Fibroblast of lung (primary cell): ENCODE data around the gene INO80C. TPM values are rescaled to one million over a fixed set of nuclear protein-coding genes. Genes with fewer than 3 reads are reported as not detected.

Experiments
- DNase-seq, 2 donors: peaks; one replicate each; pipeline versions ENCODE4 v3.0.0 to v3.0.0-alpha.2; 2010; ENCODE audit warnings: low read depth in 2 of 2
- H2AFZ ChIP-seq: 2 replicates; pipeline ENCODE4 v1.5.1; 2012; ENCODE audit warnings: low read length, control low read depth, inconsistent platforms
- H3K27ac ChIP-seq: 2 replicates; pipeline ENCODE4 v1.5.1; 2011; ENCODE audit warnings: low read length, control low read depth; ENCODE audit not compliant: insufficient read depth
- H3K27me3 ChIP-seq: 2 replicates; pipeline ENCODE4 v1.5.1; 2011; ENCODE audit warnings: mild to moderate bottlenecking, low read length; ENCODE audit not compliant: control insufficient read depth, insufficient read depth
- H3K36me3 ChIP-seq: 2 replicates; pipeline ENCODE4 v1.5.1; 2011; ENCODE audit warnings: low read length; ENCODE audit not compliant: control insufficient read depth, insufficient read depth
- H3K4me1 ChIP-seq: 2 replicates; pipeline ENCODE4 v1.5.1; 2011; ENCODE audit warnings: low read length; ENCODE audit not compliant: control insufficient read depth, insufficient read depth; ENCODE audit errors: extremely low read depth
- H3K4me2 ChIP-seq: 2 replicates; pipeline ENCODE4 v1.5.1; 2011; ENCODE audit warnings: low read length, control low read depth; ENCODE audit not compliant: insufficient read depth; ENCODE audit errors: extremely low read depth
- H3K4me3 ChIP-seq, 4 experiments: fragments of 200-600 bp in 1 of 4; sonication (generic) in 1 of 4; replicated peaks in 1 of 4; 2 replicates each; pipeline ENCODE4 v1.5.1; 2011 to 2016; ENCODE audit warnings: low read length in 4 of 4, low read depth in 3 of 4, mild to moderate bottlenecking in 3 of 4, control low read depth in 2 of 4, inconsistent platforms in 1 of 4, mixed read lengths in 1 of 4; ENCODE audit not compliant: insufficient read depth in 1 of 4; ENCODE audit errors: control extremely low read depth in 1 of 4
- H3K79me2 ChIP-seq: 2 replicates; pipeline ENCODE4 v1.5.1; 2012; ENCODE audit warnings: mild to moderate bottlenecking, low read length, inconsistent platforms; ENCODE audit not compliant: control insufficient read depth, insufficient read depth
- H3K9ac ChIP-seq: 2 replicates; pipeline ENCODE4 v1.5.1; 2011; ENCODE audit warnings: mild to moderate bottlenecking, low read length, control low read depth; ENCODE audit not compliant: insufficient read depth
- H3K9me3 ChIP-seq: 2 replicates; pipeline ENCODE4 v1.5.1; 2012; ENCODE audit warnings: low read depth, low read length; ENCODE audit not compliant: control insufficient read depth, insufficient read depth
- H4K20me1 ChIP-seq: 2 replicates; pipeline ENCODE4 v1.5.1; 2011; ENCODE audit warnings: low read length; ENCODE audit not compliant: control insufficient read depth, insufficient read depth; ENCODE audit errors: extremely low read depth
- EZH2 ChIP-seq: IDR thresholded peaks from 2 replicates; pipeline ENCODE4 v1.5.1; 2012; ENCODE audit warnings: low read length, control low read depth, mild to moderate bottlenecking; ENCODE audit errors: missing control alignments
- polyA plus RNA-seq, 2 donors: library from polyadenylated mRNA; depleted of rRNA in 1 of 2; stranded (reverse) in 1 of 2; unstranded in 1 of 2; fragments of >200 nt; gene quantifications; 2 replicates each; pipeline ENCODE4 v1.2.1, GENCODE V29; 2011 to 2012; ENCODE audit warnings: missing spikeins in 1 of 2
- total RNA-seq: library from RNA; depleted of rRNA; stranded (reverse); fragments of >200 nt; gene quantifications from 2 replicates; pipeline ENCODE4 v1.2.1, GENCODE V29; 2014
- TF ChIP-seq, protein P1 (sequence below), 2 donors: IDR thresholded peaks in 1 of 2; conservative IDR thresholded peaks in 1 of 2; 1 replicate in 1 of 2; 2 replicates in 1 of 2; pipeline ENCODE4 v1.5.1; 2011 to 2012; ENCODE audit warnings: low read length in 2 of 2, control low read depth in 1 of 2, inconsistent platforms in 1 of 2, low read depth in 1 of 2, mild to moderate bottlenecking in 1 of 2

The INO80C gene
- total and polyA plus RNA-seq, 2 donors (not counting 1 experiment from before 2014, with no cell fraction given) = 3.1 to 9.4 TPM

DNA sequence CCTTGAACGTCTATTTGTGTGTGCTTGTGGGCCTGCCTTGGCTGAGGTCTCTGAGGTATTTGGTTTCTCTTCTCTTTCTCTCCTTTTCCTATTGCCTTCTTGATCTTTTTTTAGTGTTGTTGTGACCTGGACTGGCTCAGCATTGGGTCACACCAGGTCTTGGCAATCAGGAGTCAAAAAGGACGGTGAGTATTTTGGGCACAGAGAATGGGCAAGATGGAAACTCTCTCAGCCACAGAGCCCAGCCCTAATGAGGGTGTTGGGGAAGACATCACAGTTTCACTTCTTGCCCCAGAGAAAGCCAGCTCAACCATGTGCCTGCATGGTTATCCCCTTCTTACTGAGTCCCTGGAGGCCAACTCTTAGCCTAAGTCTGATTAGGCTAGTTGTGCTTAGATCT lies 13.7 kb upstream of the INO80C start:
- Histone ChIP-seq H3K9me3 (no peaks in the 10 kb centered on the region), H3K36me3 (no peaks in the 10 kb centered on the region), H3K4me1 (no peaks in the 10 kb centered on the region), H3K27ac (no peak overlapping the region), H3K27me3 (peaks cover 2% of the 10 kb centered on the region), H3K4me3 (no peak overlapping the region), H2AFZ (no peak overlapping the region), H4K20me1 (no peaks in the 10 kb centered on the region), H3K4me2 (no peak overlapping the region), H3K9ac (no peak overlapping the region), H3K79me2 (no peaks in the 10 kb centered on the region)
- no peak for TF ChIP-seq EZH2
- TF ChIP-seq, protein P1, sequence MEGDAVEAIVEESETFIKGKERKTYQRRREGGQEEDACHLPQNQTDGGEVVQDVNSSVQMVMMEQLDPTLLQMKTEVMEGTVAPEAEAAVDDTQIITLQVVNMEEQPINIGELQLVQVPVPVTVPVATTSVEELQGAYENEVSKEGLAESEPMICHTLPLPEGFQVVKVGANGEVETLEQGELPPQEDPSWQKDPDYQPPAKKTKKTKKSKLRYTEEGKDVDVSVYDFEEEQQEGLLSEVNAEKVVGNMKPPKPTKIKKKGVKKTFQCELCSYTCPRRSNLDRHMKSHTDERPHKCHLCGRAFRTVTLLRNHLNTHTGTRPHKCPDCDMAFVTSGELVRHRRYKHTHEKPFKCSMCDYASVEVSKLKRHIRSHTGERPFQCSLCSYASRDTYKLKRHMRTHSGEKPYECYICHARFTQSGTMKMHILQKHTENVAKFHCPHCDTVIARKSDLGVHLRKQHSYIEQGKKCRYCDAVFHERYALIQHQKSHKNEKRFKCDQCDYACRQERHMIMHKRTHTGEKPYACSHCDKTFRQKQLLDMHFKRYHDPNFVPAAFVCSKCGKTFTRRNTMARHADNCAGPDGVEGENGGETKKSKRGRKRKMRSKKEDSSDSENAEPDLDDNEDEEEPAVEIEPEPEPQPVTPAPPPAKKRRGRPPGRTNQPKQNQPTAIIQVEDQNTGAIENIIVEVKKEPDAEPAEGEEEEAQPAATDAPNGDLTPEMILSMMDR (conservative IDR thresholded peaks at IDR 0.05 in 1 of 2, IDR thresholded peaks at IDR 0.05 in 1 of 2; ENCODE audit: low read depth in 1 of 2, low read length in 2 of 2) = no peak
- DNase-seq = no peak

DNA sequence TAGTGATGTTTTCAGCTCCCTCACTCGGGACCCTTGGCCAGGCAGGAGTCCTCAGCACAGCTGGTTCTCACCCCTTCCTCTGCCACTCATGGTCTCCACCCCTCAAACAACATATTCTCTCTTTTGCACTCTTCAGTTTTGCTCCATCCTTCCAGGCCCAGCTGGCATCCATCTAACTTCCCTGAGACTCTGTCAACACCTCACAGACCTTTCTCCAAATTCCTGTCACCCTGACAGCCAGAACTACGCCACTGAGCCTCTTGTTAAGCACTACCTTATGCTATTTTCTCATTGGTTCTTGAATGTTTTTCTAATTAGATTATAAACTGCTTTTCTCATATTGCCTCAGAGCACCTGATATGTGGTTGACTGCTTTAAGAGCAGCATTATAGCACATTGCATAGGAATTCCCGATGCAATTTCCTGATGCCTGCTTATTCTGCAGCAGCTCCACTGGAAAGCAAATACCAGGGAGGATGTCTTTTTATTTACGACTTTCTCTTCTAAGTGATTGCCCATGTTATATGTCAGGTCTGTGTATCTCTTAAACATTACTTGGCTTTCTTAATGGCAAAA lies 12.4 kb upstream of the INO80C start:
- Histone ChIP-seq H3K4me3 (no peak overlapping the region), H3K4me1 (no peaks in the 10 kb centered on the region), H3K27me3 (peaks cover 2% of the 10 kb centered on the region), H3K79me2 (no peaks in the 10 kb centered on the region), H3K9me3 (no peaks in the 10 kb centered on the region), H3K27ac (no peak overlapping the region), H3K4me2 (no peak overlapping the region), H3K9ac (no peak overlapping the region), H2AFZ (no peak overlapping the region), H4K20me1 (no peaks in the 10 kb centered on the region), H3K36me3 (no peaks in the 10 kb centered on the region)
- no peak for DNase-seq
- TF ChIP-seq, protein P1 (conservative IDR thresholded peaks at IDR 0.05 in 1 of 2, IDR thresholded peaks at IDR 0.05 in 1 of 2; ENCODE audit: low read depth in 1 of 2, low read length in 2 of 2) = no peak
- no peak for TF ChIP-seq EZH2

DNA sequence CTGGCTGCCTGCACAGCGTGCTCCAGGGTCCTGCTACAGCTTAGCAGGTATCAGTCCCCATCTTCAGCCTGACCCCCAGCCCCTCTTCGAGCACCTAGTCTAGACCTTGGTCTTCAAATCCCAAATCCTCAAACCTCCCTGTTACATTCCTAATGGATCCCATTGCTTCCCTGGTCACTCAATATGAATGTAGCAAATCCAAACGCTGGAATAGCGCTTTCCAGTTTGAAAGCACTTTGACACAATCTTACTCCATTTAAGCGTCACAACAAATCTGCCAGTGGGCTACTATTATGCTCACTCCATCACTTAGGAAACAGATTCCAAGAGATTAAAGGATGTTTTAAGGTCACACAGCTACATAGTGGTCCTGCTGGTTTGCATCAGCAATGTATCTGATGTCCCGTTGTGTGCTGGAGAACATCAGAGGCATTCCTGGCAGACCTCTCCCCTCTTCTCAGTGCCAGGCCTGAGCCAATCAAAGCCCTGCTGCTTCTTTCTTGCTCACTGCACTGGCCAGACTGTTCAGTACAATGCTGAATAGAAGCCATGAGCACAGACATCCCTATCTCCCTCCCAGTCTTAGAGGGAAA lies 11.1 kb upstream of the INO80C start:
- Histone ChIP-seq H3K9ac (no peak overlapping the region), H3K4me3 (no peak overlapping the region), H2AFZ (no peak overlapping the region), H4K20me1 (no peaks in the 10 kb centered on the region), H3K27me3 (peaks cover 2% of the 10 kb centered on the region), H3K79me2 (no peaks in the 10 kb centered on the region), H3K4me1 (no peaks in the 10 kb centered on the region), H3K36me3 (no peaks in the 10 kb centered on the region), H3K27ac (no peak overlapping the region), H3K9me3 (no peaks in the 10 kb centered on the region), H3K4me2 (no peak overlapping the region)
- TF ChIP-seq EZH2 = no peak
- TF ChIP-seq, protein P1 (conservative IDR thresholded peaks at IDR 0.05 in 1 of 2, IDR thresholded peaks at IDR 0.05 in 1 of 2; ENCODE audit: low read depth in 1 of 2, low read length in 2 of 2) = no peak
- DNase-seq = no peak
